ENCODE results near the gene ABCC1.
"Not testable (repeated sequence)": the region's sequence is repeated elsewhere in the genome, so short reads cannot be mapped to it uniquely, and the experiment has no call there.

The ABCC1 gene

GRCh38 chr16:15967655-15968315, 18.4 kb downstream of the ABCC1 start:
- DNase-seq (ENCODE audit: low read depth) = no peak

- no peak for DNase-seq (ENCODE audit: low read depth)
Observed at GRCh38 chr16:15970202-15970601, 20.8 kb downstream of the ABCC1 start.

- DNase-seq (ENCODE audit: low read depth) = no peak
Observed at GRCh38 chr16:15970743-15971439, 21.5 kb downstream of the ABCC1 start.

GRCh38 chr16:15971440-15971815, 22.0 kb downstream of the ABCC1 start:
- no peak for DNase-seq (ENCODE audit: low read depth)

GRCh38 chr16:15972046-15972868, 22.8 kb downstream of the ABCC1 start:
- DNase-seq (ENCODE audit: low read depth) = no peak

GRCh38 chr16:15973421-15973820, 24.0 kb downstream of the ABCC1 start:
- DNase-seq (ENCODE audit: low read depth) = no peak

GRCh38 chr16:15974057-15974456, 24.6 kb downstream of the ABCC1 start:
- DNase-seq (ENCODE audit: low read depth) = no peak

GRCh38 chr16:15975172-15975571, 25.8 kb downstream of the ABCC1 start:
- DNase-seq (ENCODE audit: low read depth) = no peak

- DNase-seq (ENCODE audit: low read depth) = no peak
Observed at GRCh38 chr16:15976225-15976812, 26.9 kb downstream of the ABCC1 start.

- DNase-seq (ENCODE audit: low read depth) = no peak
Observed at GRCh38 chr16:15976929-15977637, 27.7 kb downstream of the ABCC1 start.

GRCh38 chr16:15979801-15980200, 30.4 kb downstream of the ABCC1 start:
- DNase-seq (ENCODE audit: low read depth) = no peak

GRCh38 chr16:15980329-15980728, 30.9 kb downstream of the ABCC1 start:
- DNase-seq (ENCODE audit: low read depth) = no peak

- no peak for DNase-seq (ENCODE audit: low read depth)
Observed at GRCh38 chr16:15981382-15981781, 32.0 kb downstream of the ABCC1 start.

- not testable (repeated sequence) for DNase-seq (ENCODE audit: low read depth)
Observed at GRCh38 chr16:15982194-15982915, 32.9 kb downstream of the ABCC1 start.

GRCh38 chr16:15983898-15984297, 34.5 kb downstream of the ABCC1 start:
- DNase-seq (ENCODE audit: low read depth) = no peak

GRCh38 chr16:15985144-15985543, 35.7 kb downstream of the ABCC1 start:
- DNase-seq (ENCODE audit: low read depth) = no peak

- no peak for DNase-seq (ENCODE audit: low read depth)
Observed at GRCh38 chr16:15986261-15986660, 36.8 kb downstream of the ABCC1 start.

GRCh38 chr16:15988268-15989013, 39.0 kb downstream of the ABCC1 start:
- no peak for DNase-seq (ENCODE audit: low read depth)

- no peak for DNase-seq (ENCODE audit: low read depth)
Observed at GRCh38 chr16:15990902-15991301, 41.5 kb downstream of the ABCC1 start.

- DNase-seq (ENCODE audit: low read depth) = no peak
Observed at GRCh38 chr16:15993128-15993527, 43.7 kb downstream of the ABCC1 start.

GRCh38 chr16:15993541-15993940, 44.1 kb downstream of the ABCC1 start:
- no peak for DNase-seq (ENCODE audit: low read depth)
